ENCODE results near the gene STAT3. TPM values are rescaled to one million over a fixed set of nuclear protein-coding genes. Genes with fewer than 3 reads are reported as not detected.
A peak's percentile ranks its signal among the peaks of the same experiment; 100 is the strongest.
"Not testable (repeated sequence)": the region's sequence is repeated elsewhere in the genome, so short reads cannot be mapped to it uniquely, and the experiment has no call there.

Gene STAT3
- total RNA-seq, 1 donor, result 206 TPM

DNA sequence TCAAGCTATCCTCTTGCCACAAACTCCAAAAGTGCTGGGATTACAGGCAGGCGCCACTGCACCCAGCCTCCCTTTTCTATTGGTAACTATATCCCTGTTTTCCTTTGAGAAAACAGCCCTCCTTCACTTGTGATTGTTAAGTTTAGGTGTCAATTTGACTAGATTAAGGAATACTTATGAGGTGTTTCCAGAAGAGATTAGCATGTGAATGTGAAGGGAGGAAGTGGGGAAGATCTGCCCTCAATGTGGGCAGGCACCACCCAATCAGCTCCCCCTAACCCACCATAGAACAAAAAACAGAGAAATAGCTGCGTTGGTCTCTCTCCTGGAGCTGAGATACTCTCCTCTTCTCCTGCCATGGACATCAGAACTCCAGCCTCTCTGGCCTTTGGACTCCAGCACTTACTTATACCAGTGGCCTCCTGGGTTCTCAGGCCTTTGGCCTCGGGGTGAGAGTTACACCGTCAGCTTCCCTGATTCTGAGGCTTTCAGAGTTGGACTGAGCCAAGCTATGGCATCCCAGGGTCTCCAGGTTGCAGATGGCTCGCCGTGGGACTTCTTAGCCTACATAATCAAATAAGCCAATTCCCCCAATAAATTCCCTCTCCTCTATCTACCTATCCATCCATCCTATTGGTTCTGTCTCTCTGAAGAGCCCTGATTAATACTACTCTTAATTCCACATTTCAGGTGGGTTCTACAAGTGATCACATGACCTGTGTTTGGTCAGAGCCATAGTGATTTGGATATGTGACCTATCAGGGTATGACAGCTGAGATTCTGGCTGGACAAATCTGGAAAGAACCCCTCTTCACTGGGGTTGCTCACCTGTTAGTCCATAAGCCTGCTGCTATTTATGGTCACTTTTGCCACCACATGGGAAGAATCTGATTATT, 12.0 kb upstream of the STAT3 start:
- H3K4me2 ChIP-seq (ENCODE audit: insufficient read depth, low read length), result no peak overlapping the region
- no peak overlapping the region for H3K4me3 ChIP-seq (ENCODE audit: insufficient read depth, low read length)
- H3K27ac ChIP-seq (ENCODE audit: low read depth, low read length), result peak overlapping the region; percentile 33
- peak; percentile 65 for DNase-seq (ENCODE audit: insufficient read length, low spot score, missing footprints)
- peaks cover 34% of the 10 kb centered on the region for H3K36me3 ChIP-seq (ENCODE audit: insufficient read depth, low read length)
- H3K4me1 ChIP-seq (ENCODE audit: insufficient read depth, low read length), result peaks cover 15% of the 10 kb centered on the region
- peaks cover 53% of the 10 kb centered on the region for H4K20me1 ChIP-seq (ENCODE audit: insufficient read depth, low read length)
- peaks cover 35% of the 10 kb centered on the region for H3K79me2 ChIP-seq (ENCODE audit: insufficient read depth, low read length)
- H3K27me3 ChIP-seq (ENCODE audit: insufficient read depth, low read length), result no peaks in the 10 kb centered on the region
- H3K9me3 ChIP-seq (ENCODE audit: low read depth, low read length), result no peaks in the 10 kb centered on the region
- no peak overlapping the region for H2AFZ ChIP-seq (ENCODE audit: low read length)
- TF ChIP-seq, protein P1, sequence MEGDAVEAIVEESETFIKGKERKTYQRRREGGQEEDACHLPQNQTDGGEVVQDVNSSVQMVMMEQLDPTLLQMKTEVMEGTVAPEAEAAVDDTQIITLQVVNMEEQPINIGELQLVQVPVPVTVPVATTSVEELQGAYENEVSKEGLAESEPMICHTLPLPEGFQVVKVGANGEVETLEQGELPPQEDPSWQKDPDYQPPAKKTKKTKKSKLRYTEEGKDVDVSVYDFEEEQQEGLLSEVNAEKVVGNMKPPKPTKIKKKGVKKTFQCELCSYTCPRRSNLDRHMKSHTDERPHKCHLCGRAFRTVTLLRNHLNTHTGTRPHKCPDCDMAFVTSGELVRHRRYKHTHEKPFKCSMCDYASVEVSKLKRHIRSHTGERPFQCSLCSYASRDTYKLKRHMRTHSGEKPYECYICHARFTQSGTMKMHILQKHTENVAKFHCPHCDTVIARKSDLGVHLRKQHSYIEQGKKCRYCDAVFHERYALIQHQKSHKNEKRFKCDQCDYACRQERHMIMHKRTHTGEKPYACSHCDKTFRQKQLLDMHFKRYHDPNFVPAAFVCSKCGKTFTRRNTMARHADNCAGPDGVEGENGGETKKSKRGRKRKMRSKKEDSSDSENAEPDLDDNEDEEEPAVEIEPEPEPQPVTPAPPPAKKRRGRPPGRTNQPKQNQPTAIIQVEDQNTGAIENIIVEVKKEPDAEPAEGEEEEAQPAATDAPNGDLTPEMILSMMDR (IDR thresholded peaks at IDR 0.05; ENCODE audit: extremely low read depth, low read depth, low read length), result no peak

DNA sequence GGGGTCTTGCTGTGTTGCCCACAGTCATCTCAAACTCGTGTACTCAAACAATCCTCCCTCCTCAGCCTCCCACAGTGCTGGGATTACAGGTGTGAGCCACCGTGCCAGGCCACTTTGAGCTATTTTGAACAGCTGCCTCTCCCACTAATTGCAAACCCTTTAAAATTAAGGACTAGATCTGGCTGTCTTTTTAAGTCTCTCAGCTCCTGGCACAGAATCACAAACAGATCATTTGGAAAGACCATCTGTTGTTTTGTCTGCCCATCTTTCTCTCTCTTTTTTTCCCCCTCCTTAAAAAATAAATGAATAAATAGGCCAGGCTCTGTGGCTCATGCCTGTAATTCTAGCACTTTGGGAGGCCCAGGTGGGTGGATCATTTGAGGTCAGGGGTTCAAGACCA, 10.9 kb upstream of the STAT3 start:
- peaks cover 23% of the 10 kb centered on the region for H3K36me3 ChIP-seq (ENCODE audit: insufficient read depth, low read length)
- peaks cover 24% of the 10 kb centered on the region for H3K79me2 ChIP-seq (ENCODE audit: insufficient read depth, low read length)
- DNase-seq (ENCODE audit: insufficient read length, low spot score, missing footprints), result no peak
- H3K4me1 ChIP-seq (ENCODE audit: insufficient read depth, low read length), result peaks cover 15% of the 10 kb centered on the region
- H3K27ac ChIP-seq (ENCODE audit: low read depth, low read length), result peak overlapping the region; percentile 32
- H4K20me1 ChIP-seq (ENCODE audit: insufficient read depth, low read length), result peaks cover 43% of the 10 kb centered on the region
- no peak overlapping the region for H3K4me3 ChIP-seq (ENCODE audit: insufficient read depth, low read length)
- H3K4me2 ChIP-seq (ENCODE audit: insufficient read depth, low read length), result no peak overlapping the region
- H2AFZ ChIP-seq (ENCODE audit: low read length), result no peak overlapping the region
- H3K9me3 ChIP-seq (ENCODE audit: low read depth, low read length), result no peaks in the 10 kb centered on the region
- TF ChIP-seq, protein P1 (IDR thresholded peaks at IDR 0.05; ENCODE audit: extremely low read depth, low read depth, low read length), result no peak
- H3K27me3 ChIP-seq (ENCODE audit: insufficient read depth, low read length), result no peaks in the 10 kb centered on the region

DNA sequence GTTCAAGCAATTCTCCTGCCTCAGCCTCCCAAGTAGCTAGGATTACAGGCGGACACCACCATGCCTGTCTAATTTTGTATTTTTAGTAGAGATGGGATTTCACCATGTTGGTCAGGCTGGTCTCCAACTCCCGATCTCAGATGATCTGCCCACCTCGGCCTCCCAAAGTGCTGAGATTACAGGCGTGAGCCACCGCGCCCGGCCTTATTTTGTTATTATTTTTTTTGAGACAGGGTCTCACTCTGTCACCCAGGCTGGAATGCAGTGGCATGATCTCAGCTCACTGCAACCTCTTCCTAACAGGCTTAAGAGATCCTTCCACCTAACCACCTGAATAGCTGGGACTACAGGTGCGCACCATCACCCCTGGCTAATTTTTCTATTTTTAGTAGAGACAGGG, 7.4 kb upstream of the STAT3 start:
- H3K27ac ChIP-seq (ENCODE audit: low read depth, low read length); H3K9me3 ChIP-seq (ENCODE audit: low read depth, low read length); H3K36me3 ChIP-seq (ENCODE audit: insufficient read depth, low read length); H3K4me2 ChIP-seq (ENCODE audit: insufficient read depth, low read length); DNase-seq (ENCODE audit: insufficient read length, low spot score, missing footprints); H3K4me3 ChIP-seq (ENCODE audit: insufficient read depth, low read length); H3K27me3 ChIP-seq (ENCODE audit: insufficient read depth, low read length); H3K79me2 ChIP-seq (ENCODE audit: insufficient read depth, low read length); H2AFZ ChIP-seq (ENCODE audit: low read length): not testable (repeated sequence)
- peaks cover 18% of the 10 kb centered on the region for H4K20me1 ChIP-seq (ENCODE audit: insufficient read depth, low read length)
- peaks cover 13% of the 10 kb centered on the region for H3K4me1 ChIP-seq (ENCODE audit: insufficient read depth, low read length)

DNA sequence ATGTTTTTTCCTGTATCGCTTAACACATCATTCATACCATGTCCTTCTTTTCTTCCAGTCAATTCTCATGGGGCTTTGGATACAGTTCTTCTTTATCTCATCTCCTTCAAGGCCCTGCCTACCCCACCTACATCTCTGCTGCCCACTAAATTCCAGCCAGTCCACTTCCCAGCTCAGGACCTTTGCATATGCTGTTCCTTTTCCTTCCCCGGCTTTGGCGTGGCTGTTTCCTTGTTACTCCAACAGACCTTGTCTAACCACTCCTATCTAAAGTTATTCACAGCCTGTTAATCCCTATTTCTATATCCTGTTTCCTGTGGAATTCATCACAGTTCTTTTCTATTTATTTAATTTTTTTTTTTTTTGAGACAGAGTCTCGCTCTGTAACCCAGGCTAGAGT, 6.6 kb upstream of the STAT3 start:
- no peak for DNase-seq (ENCODE audit: insufficient read length, low spot score, missing footprints)
- H2AFZ ChIP-seq (ENCODE audit: low read length), result no peak overlapping the region
- H3K4me2 ChIP-seq (ENCODE audit: insufficient read depth, low read length), result no peak overlapping the region
- H3K4me3 ChIP-seq (ENCODE audit: insufficient read depth, low read length), result no peak overlapping the region
- peaks cover 11% of the 10 kb centered on the region for H3K4me1 ChIP-seq (ENCODE audit: insufficient read depth, low read length)
- no peaks in the 10 kb centered on the region for H3K9me3 ChIP-seq (ENCODE audit: low read depth, low read length)
- H3K79me2 ChIP-seq (ENCODE audit: insufficient read depth, low read length), result peaks cover 2% of the 10 kb centered on the region
- TF ChIP-seq, protein P1 (IDR thresholded peaks at IDR 0.05; ENCODE audit: extremely low read depth, low read depth, low read length), result no peak
- no peaks in the 10 kb centered on the region for H3K27me3 ChIP-seq (ENCODE audit: insufficient read depth, low read length)
- peaks cover 12% of the 10 kb centered on the region for H4K20me1 ChIP-seq (ENCODE audit: insufficient read depth, low read length)
- H3K27ac ChIP-seq (ENCODE audit: low read depth, low read length), result no peak overlapping the region
- H3K36me3 ChIP-seq (ENCODE audit: insufficient read depth, low read length), result no peaks in the 10 kb centered on the region

Measured in osteoblast (primary cell).